RPMI7951 (cell line): ENCODE measurements around the gene HTRA3. TPM values are rescaled to one million over a fixed set of nuclear protein-coding genes. Genes with fewer than 3 reads are reported as not detected.

Experiments used
- DNase-seq: peaks from one replicate; pipeline ENCODE4 v3.0.0-alpha.2; 2012; ENCODE audit warnings: low read depth
- total RNA-seq: library from RNA; depleted of rRNA; stranded (reverse); fragments of >200 nt; shearing (Covaris generic); gene quantifications from 2 replicates; pipeline ENCODE4 v1.2.3, GENCODE V29; 2014

The HTRA3 gene
- total RNA-seq, 1 experiment from 2014 or later, result 7.8 TPM

GRCh38 chr4:8292478-8293107, 23.0 kb downstream of the HTRA3 start:
- no peak for DNase-seq

- DNase-seq, result no peak
These were observed 23.8 kb downstream of the HTRA3 start for GRCh38 chr4:8293131-8293975.

- no peak for DNase-seq
These were observed 24.5 kb downstream of the HTRA3 start for GRCh38 chr4:8294036-8294435.

- DNase-seq, result no peak
These were observed 25.2 kb downstream of the HTRA3 start for GRCh38 chr4:8294775-8295174.

- no peak for DNase-seq
These were observed 25.9 kb downstream of the HTRA3 start for GRCh38 chr4:8295471-8295870.

DNA sequence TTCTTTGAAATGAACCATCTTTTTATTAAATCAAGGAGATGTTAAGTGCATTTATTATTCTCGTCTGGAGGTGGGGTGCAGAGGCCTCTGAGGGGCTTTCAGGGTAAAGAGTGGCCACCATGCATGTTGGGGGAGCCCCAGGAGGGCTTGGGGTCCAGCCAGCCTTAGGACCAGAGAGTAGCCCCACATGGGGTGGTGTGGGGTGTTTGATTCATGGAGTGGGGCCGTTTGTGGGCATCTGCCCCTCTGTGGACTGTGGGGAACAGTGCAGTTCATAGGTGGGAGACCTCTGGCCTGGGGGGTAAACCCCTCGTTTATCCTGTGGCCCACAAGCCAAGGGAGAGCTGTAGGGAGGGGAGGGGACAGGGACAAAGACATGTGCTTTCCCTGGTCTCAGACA, 26.9 kb downstream of the HTRA3 start:
- DNase-seq, result no peak

GRCh38 chr4:8297141-8297601, 27.6 kb downstream of the HTRA3 start:
- no peak for DNase-seq

DNA sequence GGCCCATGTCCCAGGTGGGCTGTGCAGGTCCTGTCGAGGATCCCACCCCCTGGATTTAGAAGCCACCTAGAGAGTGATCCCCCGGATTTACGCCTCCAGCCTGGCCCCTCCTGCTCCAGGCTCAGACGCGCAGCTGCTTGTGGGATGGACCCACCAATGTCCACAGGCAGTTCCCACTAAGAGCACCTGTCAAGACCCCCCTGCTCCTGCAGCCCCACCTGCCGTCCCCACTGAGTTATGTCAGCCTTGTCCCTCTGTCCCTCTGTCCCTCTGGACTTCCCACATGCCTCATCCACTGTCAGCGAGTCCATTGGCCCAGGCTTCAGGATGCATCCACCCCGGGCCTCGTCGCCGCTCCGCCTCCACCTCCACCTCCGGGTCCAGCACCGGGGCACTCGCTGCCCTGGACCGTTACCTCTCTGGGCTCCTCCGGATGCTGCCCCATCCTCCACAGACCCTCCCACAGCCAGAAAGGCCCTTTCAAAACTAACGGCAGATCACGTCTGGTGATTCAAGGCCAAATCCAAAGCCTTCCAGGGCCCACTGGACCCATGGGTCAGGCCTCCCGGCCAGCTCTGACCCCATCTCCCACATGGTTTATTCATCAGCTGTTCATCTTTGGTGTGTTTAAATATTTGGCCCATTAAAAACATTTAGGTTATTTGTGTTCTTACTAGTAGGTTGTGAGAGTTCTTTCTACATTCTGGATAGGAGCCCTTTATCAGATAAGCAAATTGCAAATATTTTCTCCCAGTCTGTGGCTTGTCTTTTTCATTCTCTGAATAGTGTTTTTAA, 28.3 kb downstream of the HTRA3 start:
- DNase-seq, result no peak

DNA sequence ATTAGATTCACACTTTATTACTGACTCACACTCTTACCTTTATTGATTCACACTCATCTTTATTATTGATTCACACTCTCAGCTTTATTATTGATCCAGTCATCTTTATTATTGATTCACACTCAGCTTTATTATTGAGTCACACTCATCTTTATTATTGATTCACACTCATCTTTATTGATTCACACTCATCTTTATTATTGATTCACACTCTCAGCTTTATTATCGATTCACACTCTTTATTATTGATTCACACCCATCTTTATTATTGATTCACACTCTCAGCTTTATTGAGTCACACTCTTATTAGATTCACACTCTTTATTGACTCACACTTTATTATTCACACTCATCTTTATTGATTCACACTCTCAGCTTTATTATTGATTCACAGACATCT, 31.3 kb downstream of the HTRA3 start:
- no peak for DNase-seq

DNA sequence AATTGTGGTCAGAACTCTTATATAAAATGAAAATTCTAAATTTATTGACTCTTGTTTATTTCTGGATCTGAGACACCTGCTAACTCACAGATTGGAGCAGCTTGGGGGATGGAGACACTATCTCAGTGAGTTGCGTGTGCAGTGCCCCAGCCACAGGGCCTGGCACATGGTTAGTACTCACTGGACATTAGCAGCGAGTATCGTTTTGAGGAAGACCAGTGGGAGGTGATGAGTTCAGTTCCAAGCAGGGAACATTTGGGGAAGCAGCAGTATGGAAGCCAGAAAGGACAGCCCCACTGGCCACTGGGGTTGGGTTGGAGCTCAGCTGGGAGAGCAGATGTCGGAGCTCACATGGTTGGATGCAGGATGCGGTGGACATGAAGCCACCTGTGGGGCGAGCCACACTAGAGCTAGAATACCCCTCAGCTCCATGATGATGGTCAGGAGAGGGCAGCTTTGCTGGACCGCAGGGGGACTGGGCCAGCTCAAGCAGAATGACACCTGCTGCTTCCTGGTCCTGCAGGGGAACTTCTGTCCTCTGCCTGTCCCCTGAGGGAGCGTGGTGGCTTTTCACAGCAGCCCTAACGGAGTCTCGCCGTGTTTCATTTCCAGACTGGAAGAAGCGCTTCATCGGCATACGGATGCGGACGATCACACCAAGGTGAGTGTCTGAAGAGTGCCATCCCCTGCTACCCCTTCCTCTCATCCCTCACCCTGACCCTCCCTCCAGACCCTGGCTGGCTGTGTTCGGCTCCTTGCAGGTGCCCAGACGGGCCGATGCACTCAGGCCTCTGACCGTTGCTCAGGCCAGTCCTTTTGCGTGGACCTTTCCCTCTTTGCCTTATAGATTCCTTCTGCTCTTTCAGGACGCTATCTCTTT, 32.5 kb downstream of the HTRA3 start:
- DNase-seq, result no peak

- DNase-seq, result no peak
These were observed 33.5 kb downstream of the HTRA3 start for GRCh38 chr4:8303081-8303480.

GRCh38 chr4:8303485-8304281, 34.1 kb downstream of the HTRA3 start:
- peak; percentile 89 for DNase-seq

- DNase-seq, result no peak
These were observed 35.5 kb downstream of the HTRA3 start for GRCh38 chr4:8304827-8305695.

DNA sequence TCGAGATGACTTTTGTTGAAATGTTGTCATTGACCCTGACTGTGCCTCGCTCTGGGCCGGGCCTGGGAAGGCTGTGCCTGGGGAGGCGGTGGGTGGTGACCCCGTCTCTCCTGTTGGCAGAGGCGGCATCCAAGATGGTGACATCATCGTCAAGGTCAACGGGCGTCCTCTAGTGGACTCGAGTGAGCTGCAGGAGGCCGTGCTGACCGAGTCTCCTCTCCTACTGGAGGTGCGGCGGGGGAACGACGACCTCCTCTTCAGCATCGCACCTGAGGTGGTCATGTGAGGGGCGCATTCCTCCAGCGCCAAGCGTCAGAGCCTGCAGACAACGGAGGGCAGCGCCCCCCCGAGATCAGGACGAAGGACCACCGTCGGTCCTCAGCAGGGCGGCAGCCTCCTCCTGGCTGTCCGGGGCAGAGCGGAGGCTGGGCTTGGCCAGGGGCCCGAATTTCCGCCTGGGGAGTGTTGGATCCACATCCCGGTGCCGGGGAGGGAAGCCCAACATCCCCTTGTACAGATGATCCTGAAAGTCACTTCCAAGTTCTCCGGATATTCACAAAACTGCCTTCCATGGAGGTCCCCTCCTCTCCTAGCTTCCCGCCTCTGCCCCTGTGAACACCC, 36.4 kb downstream of the HTRA3 start:
- no peak for DNase-seq

- no peak for DNase-seq
These were observed 37.0 kb downstream of the HTRA3 start for GRCh38 chr4:8306511-8307021.

- no peak for DNase-seq
These were observed 37.6 kb downstream of the HTRA3 start for GRCh38 chr4:8307121-8307520.

DNA sequence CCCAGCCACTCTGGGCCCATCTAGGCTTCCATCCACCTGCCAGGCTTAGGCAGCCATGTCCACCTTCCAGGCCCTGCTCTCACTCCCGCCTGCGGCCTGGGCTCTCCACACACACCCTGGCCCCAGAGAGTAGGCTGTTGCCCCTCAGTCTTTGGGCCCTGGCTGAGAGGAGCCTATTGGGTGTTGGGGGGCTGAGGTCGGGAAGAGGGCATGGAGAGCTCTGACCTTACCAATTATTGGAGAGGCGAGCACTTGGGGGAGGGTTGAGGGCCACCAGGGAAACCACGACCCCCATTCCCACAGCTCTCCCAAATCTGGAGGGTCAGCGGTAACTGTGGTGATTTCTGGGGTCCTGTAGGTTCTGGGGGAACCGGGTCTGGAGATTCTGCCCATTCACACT, 38.2 kb downstream of the HTRA3 start:
- no peak for DNase-seq

GRCh38 chr4:8308144-8308543, 38.6 kb downstream of the HTRA3 start:
- DNase-seq, result no peak
